Caco-2 (cell line): Measurements from ENCODE around the gene SH3RF1. TPM values are rescaled to one million over a fixed set of nuclear protein-coding genes. Genes with fewer than 3 reads are reported as not detected.
"Not testable (repeated sequence)": the region's sequence is repeated elsewhere in the genome, so short reads cannot be mapped to it uniquely, and the experiment has no call there.

Experiments
- BruUV-seq: library from RNA; stranded (reverse); fragments of 400-500 nt; replicated peaks from 2 replicates; lab custom pipeline; 2021; lab: Mats Ljungman, UMichigan
- CTCF ChIA-PET: fragments of 300-600 bp; sonication (Branson Sonifier 250); formaldehyde crosslinking; loops from one replicate; lab custom pipeline; 2022; ENCODE audit warnings: antibody characterized with exemption; lab: Charles Lee
- POLR2A ChIA-PET: fragments of 300-600 bp; sonication (Branson Sonifier 250); formaldehyde crosslinking; loops from one replicate; lab custom pipeline; 2022; ENCODE audit warnings: antibody characterized with exemption; lab: Charles Lee
- DNase-seq, 2 experiments: peaks; one replicate each; pipeline versions ENCODE4 v3.0.0 to v3.0.0-alpha.2; 2020 to 2022
- H3K27me3 ChIP-seq: replicated peaks from 2 replicates; pipeline ENCODE4 v1.6.0; 2011; ENCODE audit warnings: low read length; ENCODE audit not compliant: control insufficient read depth, insufficient read depth
- H3K36me3 ChIP-seq: 2 replicates; pipeline ENCODE4 v1.5.1; 2011; ENCODE audit warnings: low read length; ENCODE audit not compliant: control insufficient read depth, insufficient read depth
- H3K4me1 ChIP-seq: fragments of 250-450 bp; sonication (Bioruptor Pico); 2 replicates; pipeline ENCODE4 v1.5.1; 2020; ENCODE audit warnings: mild to moderate bottlenecking
- H3K4me3 ChIP-seq: 2 replicates; pipeline ENCODE4 v1.5.1; 2011; ENCODE audit warnings: low read depth, mild to moderate bottlenecking, control low read depth, low read length
- H3K9me3 ChIP-seq: fragments of 250-450 bp; sonication (Bioruptor Pico); 2 replicates; pipeline ENCODE4 v1.5.1; 2020; ENCODE audit warnings: mild to moderate bottlenecking, moderate library complexity
- H3K27ac Mint-ChIP-seq: one replicate; pipeline ENCODE4 v1.8.0; 2022; ENCODE audit warnings: mixed read lengths; ENCODE audit not compliant: unreplicated experiment
- H3K27me3 Mint-ChIP-seq: one replicate; pipeline ENCODE4 v1.8.0; 2022; ENCODE audit warnings: mixed read lengths; ENCODE audit not compliant: insufficient read depth, unreplicated experiment
- H3K36me3 Mint-ChIP-seq: one replicate; pipeline ENCODE4 v1.8.0; 2022; ENCODE audit warnings: mild to moderate bottlenecking, mixed read lengths; ENCODE audit not compliant: insufficient read depth, unreplicated experiment
- H3K4me1 Mint-ChIP-seq: one replicate; pipeline ENCODE4 v1.8.0; 2022; ENCODE audit warnings: low read depth, mixed read lengths; ENCODE audit not compliant: unreplicated experiment
- H3K4me3 Mint-ChIP-seq: one replicate; pipeline ENCODE4 v1.8.0; 2022; ENCODE audit warnings: mild to moderate bottlenecking, moderate library complexity, mixed read lengths; ENCODE audit not compliant: unreplicated experiment
- H3K9me3 Mint-ChIP-seq: one replicate; pipeline ENCODE4 v1.8.0; 2022; ENCODE audit warnings: mixed read lengths; ENCODE audit not compliant: unreplicated experiment
- CTCF ChIP-seq, 2 experiments: fragments of 200-600 bp in 1 of 2; IDR thresholded peaks; 1 replicate in 1 of 2; 2 replicates in 1 of 2; pipeline versions ENCODE4 v1.5.1 to v1.8.0; 2011 to 2022; ENCODE audit warnings: antibody characterized with exemption in 1 of 2, control low read depth in 1 of 2, inconsistent platforms in 1 of 2, low read depth in 1 of 2, low read length in 1 of 2, mild to moderate bottlenecking in 1 of 2, moderate library complexity in 1 of 2; ENCODE audit not compliant: insufficient read depth in 1 of 2, severe bottlenecking in 1 of 2, unreplicated experiment in 1 of 2
- intact Hi-C: fragments of 100-400 bp; cut with micrococcal nuclease; formaldehyde crosslinking; loops from one replicate; pipeline ENCODE4 v1.10.0; 2022; ENCODE audit not compliant: unreplicated experiment
- total RNA-seq: library from RNA; stranded (reverse); gene quantifications from 2 replicates; pipeline ENCODE4 v1.2.3, GENCODE V29; 2022

SH3RF1 gene
- total RNA-seq, 1 experiment from 2014 or later = 25.1 TPM

GRCh38 chr4:169200361-169201030 is 70.3 kb downstream of the SH3RF1 start:
- Mint-ChIP-seq H3K27ac (no peak overlapping the region), H3K27me3 (no peaks in the 10 kb centered on the region), H3K9me3 (no peaks in the 10 kb centered on the region), H3K4me3 (no peak overlapping the region), H3K4me1 (peaks cover 39% of the 10 kb centered on the region), H3K36me3 (no peaks in the 10 kb centered on the region)
- Histone ChIP-seq H3K36me3 (no peaks in the 10 kb centered on the region), H3K27me3 (no peaks in the 10 kb centered on the region), H3K9me3 (no peaks in the 10 kb centered on the region), H3K4me3 (no peak overlapping the region), H3K4me1 (peaks cover 38% of the 10 kb centered on the region)
- DNase-seq = no peak
- intact Hi-C loops = no loop called here
- ChIA-PET CTCF (no interaction called here), POLR2A (no interaction called here)
- no TSS peak for BruUV-seq
- TF ChIP-seq CTCF (IDR thresholded peaks at IDR 0.05; ENCODE audit: insufficient read depth in 1 of 2, low read depth in 1 of 2, low read length in 1 of 2, severe bottlenecking in 1 of 2, unreplicated experiment in 1 of 2) = no peak

- ChIA-PET CTCF (no interaction called here), POLR2A (no interaction called here)
These were observed 71.6 kb downstream of the SH3RF1 start for GRCh38 chr4:169199184-169199583.

GRCh38 chr4:169198167-169198566 is 72.6 kb downstream of the SH3RF1 start:
- POLR2A ChIA-PET = no interaction called here
- H3K4me1 ChIP-seq = peaks cover 32% of the 10 kb centered on the region

More at GRCh38 chr4:169199184-169199583, 71.6 kb downstream of the SH3RF1 start:
- no peak for DNase-seq
- peaks cover 38% of the 10 kb centered on the region for H3K4me1 Mint-ChIP-seq
- H3K27me3 Mint-ChIP-seq = no peaks in the 10 kb centered on the region
- H3K4me3 ChIP-seq = no peak overlapping the region
- H3K27ac Mint-ChIP-seq = no peak overlapping the region
- intact Hi-C loops = no loop called here
- no peaks in the 10 kb centered on the region for H3K36me3 ChIP-seq
- no peak overlapping the region for H3K4me3 Mint-ChIP-seq
- no peaks in the 10 kb centered on the region for H3K9me3 Mint-ChIP-seq
- no peak for TF ChIP-seq CTCF (IDR thresholded peaks at IDR 0.05; ENCODE audit: insufficient read depth in 1 of 2, low read depth in 1 of 2, low read length in 1 of 2, severe bottlenecking in 1 of 2, unreplicated experiment in 1 of 2)
- H3K27me3 ChIP-seq = no peaks in the 10 kb centered on the region
- BruUV-seq = no TSS peak
- peaks cover 32% of the 10 kb centered on the region for H3K4me1 ChIP-seq
- no peaks in the 10 kb centered on the region for H3K9me3 ChIP-seq
- H3K36me3 Mint-ChIP-seq = no peaks in the 10 kb centered on the region

GRCh38 chr4:169197206-169197605 is 73.5 kb downstream of the SH3RF1 start:
- DNase-seq, intact Hi-C loops, H3K36me3 Mint-ChIP-seq, CTCF ChIA-PET, POLR2A ChIA-PET, H3K9me3 Mint-ChIP-seq, H3K4me3 ChIP-seq, H3K4me3 Mint-ChIP-seq, BruUV-seq, H3K27me3 Mint-ChIP-seq, H3K36me3 ChIP-seq, H3K9me3 ChIP-seq, H3K27ac Mint-ChIP-seq, H3K27me3 ChIP-seq: not testable (repeated sequence)
- H3K4me1 Mint-ChIP-seq = peaks cover 28% of the 10 kb centered on the region
- peaks cover 25% of the 10 kb centered on the region for H3K4me1 ChIP-seq

More at GRCh38 chr4:169198167-169198566, 72.6 kb downstream of the SH3RF1 start:
- Histone ChIP-seq H3K9me3 (no peaks in the 10 kb centered on the region), H3K4me3 (no peak overlapping the region), H3K36me3 (no peaks in the 10 kb centered on the region), H3K27me3 (no peaks in the 10 kb centered on the region)
- no peak overlapping the region for H3K27ac Mint-ChIP-seq
- H3K4me3 Mint-ChIP-seq = no peak overlapping the region
- no TSS peak for BruUV-seq
- no peaks in the 10 kb centered on the region for H3K36me3 Mint-ChIP-seq
- no peaks in the 10 kb centered on the region for H3K27me3 Mint-ChIP-seq
- no peaks in the 10 kb centered on the region for H3K9me3 Mint-ChIP-seq
- no peak for TF ChIP-seq CTCF (IDR thresholded peaks at IDR 0.05; ENCODE audit: insufficient read depth in 1 of 2, low read depth in 1 of 2, low read length in 1 of 2, severe bottlenecking in 1 of 2, unreplicated experiment in 1 of 2)
- intact Hi-C loops = no loop called here
- CTCF ChIA-PET = no interaction called here
- no peak for DNase-seq
- H3K4me1 Mint-ChIP-seq = peaks cover 32% of the 10 kb centered on the region
